Fibroblast of gingiva (primary cell): ENCODE data around the gene MPZL1.
"Not testable (repeated sequence)": the region's sequence is repeated elsewhere in the genome, so short reads cannot be mapped to it uniquely, and the experiment has no call there.

ENCODE experiments used
- DNase-seq: peaks from one replicate; pipeline ENCODE4 v3.0.0-alpha.2; 2011; ENCODE audit warnings: low read depth

MPZL1 gene

GRCh38 chr1:167812972-167813371, 91.2 kb downstream of the MPZL1 start:
- DNase-seq, result no peak

DNA sequence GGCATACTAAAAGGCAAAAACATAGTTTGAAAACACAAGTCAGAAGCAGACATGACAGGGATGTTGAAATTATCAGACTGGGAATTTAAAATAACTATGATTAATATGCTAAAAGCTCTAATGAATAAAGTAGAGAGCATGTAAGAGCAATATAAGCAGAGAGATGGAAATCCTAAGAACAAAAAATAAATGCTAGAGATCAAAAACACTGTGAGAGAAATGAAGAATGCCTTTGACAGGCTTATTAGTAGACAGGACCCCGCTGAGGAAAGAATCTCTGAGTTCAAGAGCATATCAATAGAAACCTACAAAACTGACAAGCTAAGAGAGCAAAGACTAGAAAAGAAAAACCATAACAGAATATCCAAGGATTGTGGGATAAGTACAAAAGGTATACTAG, 93.9 kb downstream of the MPZL1 start:
- DNase-seq, result no peak

DNA sequence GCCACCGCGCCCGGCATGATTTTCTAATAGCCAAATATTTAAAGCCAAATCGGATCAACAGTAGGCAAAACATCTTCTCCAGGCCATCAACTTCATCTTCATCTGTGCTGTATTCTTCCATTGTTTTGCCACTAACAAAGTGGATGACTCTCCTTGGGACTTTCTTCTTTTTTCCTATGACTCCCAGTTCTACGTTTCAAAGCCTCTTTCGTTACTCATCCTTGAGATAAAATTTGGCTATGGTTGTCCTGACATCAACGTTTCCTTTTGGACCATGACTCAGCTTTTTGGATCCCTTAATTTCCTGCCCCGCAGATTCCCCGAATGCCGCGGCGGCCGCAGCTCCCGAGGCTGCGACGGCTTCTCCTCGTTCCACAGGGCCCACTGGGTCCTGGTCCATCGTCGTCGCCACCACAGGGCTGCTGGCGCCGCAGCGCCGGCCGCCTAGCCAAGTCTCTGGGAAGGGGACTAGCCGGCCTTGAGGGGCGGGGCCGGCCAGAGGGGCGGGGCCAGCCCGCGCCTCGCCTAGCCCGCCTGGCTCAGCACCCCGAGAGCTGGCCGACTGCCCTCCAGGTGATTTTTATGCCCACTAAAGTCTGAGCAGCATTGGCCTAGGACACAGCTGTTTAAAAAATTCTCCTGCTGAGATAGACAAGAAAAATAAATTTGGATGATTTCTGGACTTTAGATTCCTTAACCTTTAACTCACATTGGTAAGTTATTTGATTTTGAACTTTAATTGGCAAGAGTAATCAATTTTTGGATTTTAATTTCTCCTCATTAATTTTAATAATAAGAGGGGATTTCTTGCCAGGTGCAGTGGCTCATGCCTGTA, 98.3 kb downstream of the MPZL1 start:
- peak; percentile 90 for DNase-seq

GRCh38 chr1:167820684-167821355, 99.0 kb downstream of the MPZL1 start:
- no peak for DNase-seq

- DNase-seq, result no peak
Observed at GRCh38 chr1:167821356-167821685, 99.5 kb downstream of the MPZL1 start.

DNA sequence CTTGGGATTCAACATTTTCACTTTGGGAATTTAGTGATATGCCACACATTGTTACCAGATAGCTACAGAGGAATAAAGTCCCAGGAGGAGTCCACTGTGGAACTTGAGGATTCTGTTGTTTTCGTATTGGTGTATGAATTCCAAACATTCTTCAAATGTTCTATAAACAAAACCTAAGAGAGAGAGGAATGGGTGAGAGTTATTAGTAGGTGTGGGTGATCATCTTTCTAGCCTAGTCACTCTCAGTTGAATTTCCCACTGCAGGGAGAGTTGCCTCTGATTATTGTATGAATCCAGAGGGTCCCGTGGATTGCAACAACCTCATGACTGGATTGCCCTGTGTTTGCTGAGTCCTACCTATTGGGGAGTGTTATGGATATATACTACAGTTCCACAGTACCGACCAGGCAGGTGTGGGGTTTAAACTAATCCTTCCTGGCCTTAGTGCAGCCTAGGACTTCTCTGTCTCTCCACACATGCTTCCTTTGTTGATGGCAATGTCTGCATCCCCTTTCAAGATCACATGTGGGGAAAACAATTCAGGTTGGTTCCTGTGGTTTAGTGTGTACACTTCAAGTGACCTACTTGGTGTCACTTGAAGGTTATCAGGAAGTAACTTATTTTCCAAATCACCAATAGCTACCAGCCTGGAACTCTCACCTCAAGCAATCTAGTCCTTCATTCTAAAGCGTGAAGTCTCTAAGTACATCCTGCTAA, 100.3 kb downstream of the MPZL1 start:
- DNase-seq, result no peak

GRCh38 chr1:167824163-167824794, 102.5 kb downstream of the MPZL1 start:
- no peak for DNase-seq

- no peak for DNase-seq
Observed at GRCh38 chr1:167825419-167826079, 103.8 kb downstream of the MPZL1 start.

DNA sequence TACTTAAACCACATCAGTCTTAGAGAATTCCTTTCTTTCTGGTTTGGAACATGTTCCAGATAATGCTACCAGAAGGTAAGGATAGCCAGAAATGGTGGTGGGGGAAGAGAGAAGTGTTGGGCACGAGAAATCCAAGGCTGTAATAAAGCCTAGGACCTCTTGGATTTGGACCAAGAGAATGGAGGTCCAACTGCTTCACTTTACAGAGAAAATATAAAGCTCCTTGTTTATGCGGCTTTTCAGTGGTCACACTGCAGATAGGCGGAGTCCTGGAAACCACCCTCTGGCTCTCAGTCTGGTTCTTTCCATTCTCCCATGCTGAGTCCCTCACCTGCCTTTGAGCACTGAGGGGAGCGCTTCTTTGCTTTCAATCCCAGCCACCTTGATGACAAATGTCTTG, 104.3 kb downstream of the MPZL1 start:
- no peak for DNase-seq

- DNase-seq, result no peak
Observed at GRCh38 chr1:167829868-167830267, 108.1 kb downstream of the MPZL1 start.

- not testable (repeated sequence) for DNase-seq
Observed at GRCh38 chr1:167830668-167831067, 108.9 kb downstream of the MPZL1 start.

DNA sequence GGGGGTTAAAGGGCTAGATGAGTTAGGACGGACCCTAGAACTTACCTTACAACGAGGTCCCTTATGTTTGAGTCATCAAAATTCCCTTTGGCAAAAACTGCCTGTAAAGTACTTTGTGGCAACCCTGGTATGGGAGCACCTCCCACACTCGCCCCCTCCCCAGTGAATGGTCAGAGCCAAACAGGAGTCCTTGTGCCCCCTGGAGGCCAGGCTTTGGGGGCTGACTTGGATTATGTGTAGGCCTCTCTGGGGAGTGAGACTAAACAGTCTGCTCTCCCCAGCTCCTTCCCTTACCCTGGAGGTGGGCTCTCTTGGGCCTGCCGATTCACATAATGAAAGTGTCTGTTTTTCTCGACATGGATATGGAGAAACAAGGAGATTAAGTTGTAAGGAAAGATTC, 110.9 kb downstream of the MPZL1 start:
- no peak for DNase-seq

GRCh38 chr1:167833904-167834303, 112.1 kb downstream of the MPZL1 start:
- DNase-seq, result no peak

GRCh38 chr1:167836197-167836596, 114.4 kb downstream of the MPZL1 start:
- no peak for DNase-seq

- DNase-seq, result no peak
Observed at GRCh38 chr1:167837326-167837725, 115.5 kb downstream of the MPZL1 start.

DNA sequence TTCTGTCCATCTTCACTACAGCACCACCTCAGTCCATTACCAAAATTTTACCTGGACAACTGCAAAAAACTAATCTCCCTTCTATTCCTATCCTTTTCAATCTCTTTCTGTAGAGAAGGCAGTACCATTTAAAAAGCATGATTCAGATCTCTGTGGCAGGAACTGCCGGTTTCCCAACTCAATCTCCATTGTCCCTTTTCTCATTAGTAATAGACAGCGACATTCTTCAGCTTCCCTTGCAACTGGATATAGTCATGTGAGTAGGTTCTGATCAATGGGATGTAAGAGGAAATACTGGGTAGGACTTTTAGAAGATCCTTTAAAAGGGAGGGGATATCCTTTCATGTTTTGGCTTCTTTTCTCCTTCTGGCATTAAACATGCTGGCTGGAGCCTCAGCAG, 117.2 kb downstream of the MPZL1 start:
- DNase-seq, result no peak
